OCI-LY3 (cell line): ENCODE data around the gene SHLD1.

Experiments
- CTCF ChIP-seq: fragments of 200-600, 300-600 bp; sonication (generic); IDR thresholded peaks from 2 replicates; pipeline ENCODE4 v1.5.1; 2014; ENCODE audit warnings: antibody characterized with exemption, low read length, low read depth
- EZH2phosphoT487 ChIP-seq: fragments of 200-600 bp; shearing (Covaris generic); IDR thresholded peaks from 2 replicates; pipeline ENCODE4 v1.6.1; 2018; ENCODE audit warnings: antibody characterized with exemption, mixed run types, low read depth

- TF ChIP-seq EZH2phosphoT487 (no peak), CTCF (no peak)
These were observed 84.3 kb downstream of the SHLD1 start for GRCh38 chr20:5834436-5835005.
